ENCODE data around the gene KRT36.

Gene KRT36

DNA sequence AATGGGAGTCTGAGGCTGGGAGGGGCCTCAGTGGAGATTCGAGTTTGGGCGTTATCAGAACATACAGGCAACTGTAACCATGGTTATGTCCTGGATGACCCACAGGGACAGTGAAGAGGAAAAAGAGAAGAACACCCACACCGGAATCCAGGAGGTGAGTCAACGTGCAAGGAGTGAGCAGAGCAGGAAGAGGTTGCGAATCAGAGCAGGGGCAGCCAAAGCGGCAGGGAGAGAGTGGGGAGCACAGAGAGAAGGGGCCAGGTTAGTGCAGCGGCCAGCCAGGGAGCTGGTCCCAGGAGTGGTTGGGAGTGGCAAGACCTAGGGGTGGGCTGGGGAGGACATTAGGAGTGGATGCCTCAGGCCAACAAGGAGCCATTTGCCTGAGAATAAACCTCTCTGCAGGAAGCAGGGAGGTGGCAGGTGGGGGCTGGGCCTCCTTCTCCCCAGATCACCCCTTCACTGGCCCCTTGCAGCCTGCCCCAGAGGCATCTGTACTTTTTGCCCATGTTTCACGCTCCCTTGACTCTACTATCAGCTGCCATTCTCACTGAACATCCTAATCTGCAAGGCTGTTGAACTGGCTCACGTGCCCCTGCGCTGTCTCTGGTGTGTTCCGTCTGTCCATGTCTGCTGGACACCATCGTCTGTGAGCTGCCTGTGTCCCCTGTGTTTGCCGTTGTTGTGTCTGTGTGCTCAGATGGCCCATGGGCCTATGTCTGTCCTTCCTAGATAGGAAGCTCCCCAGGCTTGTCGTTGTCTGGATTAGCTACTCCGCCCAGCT lies 10.6 kb upstream of the KRT36 start:
- no peak for DNase-seq

DNA sequence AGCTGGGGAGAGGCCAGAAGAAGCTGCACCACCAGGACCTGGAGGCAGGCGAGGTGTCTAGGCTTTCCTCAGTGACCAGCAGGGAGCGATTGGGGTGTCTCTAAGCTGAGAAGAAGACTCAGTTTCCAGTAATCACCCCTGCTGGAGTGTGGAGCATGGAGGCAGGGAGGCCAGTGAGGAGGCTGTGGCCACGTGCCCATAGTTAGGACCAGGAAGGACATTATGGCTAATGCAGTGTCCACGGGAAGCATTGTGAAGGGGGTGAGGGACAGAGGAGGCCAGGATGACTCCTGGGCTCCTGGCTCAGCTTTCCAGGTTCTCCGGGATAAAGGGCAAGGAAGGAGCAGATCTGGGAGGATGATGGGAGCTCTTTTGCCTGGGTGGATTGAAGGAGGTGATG lies 10.0 kb upstream of the KRT36 start:
- no peak for DNase-seq

DNA sequence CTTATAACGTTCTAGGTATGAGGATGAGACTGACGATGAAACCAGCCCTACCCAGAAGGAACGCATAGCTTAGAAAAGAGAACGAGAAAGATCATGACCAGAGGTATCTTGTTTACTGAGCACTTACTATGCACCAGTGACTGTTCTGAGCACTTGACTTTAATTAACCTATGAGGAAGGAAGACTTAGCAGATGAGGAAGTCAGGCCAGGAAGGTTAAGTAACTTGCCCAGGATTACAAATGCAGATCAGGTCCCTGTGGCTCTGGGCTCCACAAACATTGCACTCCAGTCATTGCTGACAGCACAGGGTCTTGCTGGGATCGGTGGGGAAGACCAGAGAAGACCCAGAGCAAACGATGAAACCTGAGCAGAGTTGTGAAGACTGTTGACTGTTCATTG lies 8.6 kb upstream of the KRT36 start:
- no peak for DNase-seq

DNA sequence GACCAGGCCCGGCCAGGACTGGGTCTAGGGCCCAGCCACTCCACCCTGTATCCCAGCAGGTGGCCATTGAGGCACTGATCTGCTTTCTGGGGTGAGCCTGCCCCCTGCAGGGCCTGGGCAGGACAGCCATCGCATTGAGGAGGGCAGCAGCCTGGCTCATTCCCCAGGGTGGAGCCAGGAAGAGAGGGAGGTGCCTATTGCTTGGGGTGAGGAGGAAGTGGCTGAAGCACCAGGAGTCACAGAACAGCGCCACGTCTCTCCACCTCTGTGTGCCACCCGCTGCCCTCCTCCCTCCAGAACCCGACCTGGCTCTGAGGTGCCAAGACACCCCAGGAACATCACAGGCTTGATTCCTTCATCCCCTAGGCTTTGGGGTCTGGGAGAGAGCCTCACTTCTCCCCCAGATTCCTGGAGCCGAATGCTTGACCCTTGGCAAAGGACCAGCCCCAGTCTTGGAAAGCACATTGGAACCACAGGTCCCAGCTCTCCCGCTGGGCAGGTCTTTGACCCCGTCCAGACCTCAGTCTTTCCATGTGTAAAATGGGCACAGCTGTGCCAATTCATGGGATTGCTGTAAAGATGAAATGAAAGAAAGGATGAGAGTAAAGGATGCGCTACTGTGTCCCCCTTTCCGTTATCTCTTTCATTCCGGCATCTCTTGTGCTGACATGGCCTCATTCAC lies 7.2 kb upstream of the KRT36 start:
- peak; percentile 30 for DNase-seq

DNA sequence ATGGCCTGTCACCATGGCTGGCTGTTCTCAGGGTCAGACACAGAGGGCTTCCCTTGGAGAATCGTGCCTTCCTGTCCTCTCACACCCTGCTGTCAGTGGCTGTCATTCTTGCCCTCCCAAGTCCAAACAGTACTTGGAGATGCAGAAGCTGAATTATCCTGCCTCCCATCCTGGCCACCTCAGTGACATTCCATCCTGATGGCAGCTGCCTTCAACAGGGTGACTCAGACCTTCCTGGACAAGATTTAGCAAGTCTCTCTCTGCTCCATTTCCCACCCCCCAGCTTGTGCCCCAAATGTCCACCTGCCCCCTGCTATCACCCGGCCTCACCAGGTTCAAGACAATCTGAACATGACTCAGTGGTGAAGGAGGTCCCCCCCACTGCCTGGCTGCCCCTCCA lies 4.8 kb upstream of the KRT36 start:
- no peak for DNase-seq

DNA sequence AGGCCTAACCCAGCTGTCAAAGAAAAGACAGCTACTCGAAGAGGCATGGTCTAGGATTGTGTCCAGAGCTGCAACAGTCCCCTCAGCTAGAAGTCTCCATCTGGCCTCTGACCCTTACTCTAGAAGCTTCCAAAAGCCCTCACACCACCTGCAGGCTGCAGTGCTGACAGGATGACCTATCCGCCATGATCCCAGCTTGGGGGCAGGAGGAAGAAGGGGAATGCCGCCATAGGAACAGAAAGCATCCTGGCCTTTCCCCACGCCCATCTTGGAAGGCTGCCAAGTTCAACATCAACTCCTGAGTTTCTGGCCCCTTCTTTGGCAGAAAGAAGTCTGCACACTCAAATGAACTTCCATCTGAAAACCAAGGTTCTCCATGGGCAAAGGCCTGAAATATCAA lies 3.1 kb upstream of the KRT36 start:
- DNase-seq, result no peak

DNA sequence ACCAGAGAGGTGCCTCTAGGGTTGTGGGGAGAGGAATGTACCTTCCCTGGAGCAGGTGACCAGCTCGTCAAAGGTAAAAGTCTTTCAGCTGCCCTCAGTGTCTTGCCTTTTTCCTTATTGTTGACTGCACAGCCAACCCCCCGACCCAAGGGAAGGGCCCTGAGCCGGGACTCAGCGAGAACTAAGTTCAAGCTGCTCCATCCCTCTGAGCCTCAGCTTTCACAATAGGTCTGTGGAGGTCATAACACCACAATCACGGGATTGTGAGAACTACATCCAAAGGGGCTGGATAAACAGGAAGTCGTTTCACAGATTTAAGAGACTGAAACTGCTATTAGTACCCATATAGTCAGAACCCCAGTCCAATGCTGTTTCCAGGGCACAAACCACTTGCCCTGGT lies 2.6 kb upstream of the KRT36 start:
- DNase-seq, result no peak

DNA sequence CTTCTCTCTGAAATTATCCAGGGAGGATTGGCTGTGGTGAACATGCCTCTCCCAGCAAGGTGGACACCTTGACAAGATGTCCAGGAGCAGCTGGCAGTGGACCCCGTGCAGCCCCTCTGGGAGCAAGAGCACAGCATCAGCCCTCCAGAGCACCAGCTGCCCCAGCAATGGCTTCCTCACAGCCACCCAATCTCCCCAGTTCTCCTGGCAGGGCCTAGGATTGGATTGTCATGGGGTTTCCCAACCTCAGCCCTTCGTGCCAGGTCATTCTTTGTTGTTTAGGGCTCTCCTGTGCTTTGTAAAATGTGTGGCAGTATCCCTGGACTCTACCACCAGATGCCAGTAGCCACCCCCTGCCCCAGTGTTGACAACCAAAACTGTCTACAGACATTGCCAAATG lies 1.8 kb upstream of the KRT36 start:
- no peak for DNase-seq

DNA sequence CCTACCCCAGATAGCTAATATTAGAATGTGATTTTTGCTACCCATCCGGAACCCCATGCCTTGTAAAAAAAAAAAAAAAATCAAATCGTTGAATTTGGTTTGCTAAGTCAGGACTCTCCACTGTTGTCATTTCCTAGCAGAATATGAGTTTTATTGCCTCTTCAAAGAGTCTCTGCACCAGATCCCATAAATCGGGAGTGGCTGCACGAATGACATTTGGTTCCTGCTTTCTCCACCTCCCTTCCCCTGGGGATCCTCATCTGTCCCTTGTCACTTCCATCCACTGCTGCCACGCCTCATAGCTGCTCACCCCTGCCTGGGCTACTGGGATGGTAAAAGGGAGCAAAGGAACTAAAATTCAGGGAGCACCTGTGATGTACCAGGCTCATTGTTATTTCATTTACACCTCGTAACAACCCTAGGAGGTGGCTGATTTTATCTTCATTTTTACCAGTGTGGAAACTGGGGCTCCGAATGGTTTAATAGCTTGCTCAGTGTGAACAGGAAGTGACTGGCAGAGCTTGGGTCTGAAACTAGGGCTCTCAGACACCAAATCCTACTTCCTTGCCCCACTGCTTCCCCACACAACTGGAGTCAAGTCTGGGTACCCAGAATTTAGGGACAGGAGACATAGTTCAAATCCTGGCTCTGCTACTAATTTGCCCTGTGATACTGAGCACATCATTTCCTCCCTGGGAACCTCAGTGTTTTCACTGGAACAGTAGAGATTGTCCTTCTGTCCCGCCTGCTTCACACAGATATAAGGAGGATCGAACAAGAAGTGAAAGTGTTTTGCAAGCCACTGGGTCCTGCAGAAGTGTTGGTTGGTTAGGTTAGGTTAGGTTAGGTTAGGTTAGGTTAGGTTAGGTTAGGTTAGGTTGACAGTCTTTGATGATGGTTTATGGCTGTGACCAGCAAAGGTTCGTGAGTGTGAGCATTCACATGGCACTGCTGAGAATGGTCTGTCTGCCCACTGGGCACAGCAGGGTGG lies 585 bp upstream of the KRT36 start:
- DNase-seq, result no peak

DNA sequence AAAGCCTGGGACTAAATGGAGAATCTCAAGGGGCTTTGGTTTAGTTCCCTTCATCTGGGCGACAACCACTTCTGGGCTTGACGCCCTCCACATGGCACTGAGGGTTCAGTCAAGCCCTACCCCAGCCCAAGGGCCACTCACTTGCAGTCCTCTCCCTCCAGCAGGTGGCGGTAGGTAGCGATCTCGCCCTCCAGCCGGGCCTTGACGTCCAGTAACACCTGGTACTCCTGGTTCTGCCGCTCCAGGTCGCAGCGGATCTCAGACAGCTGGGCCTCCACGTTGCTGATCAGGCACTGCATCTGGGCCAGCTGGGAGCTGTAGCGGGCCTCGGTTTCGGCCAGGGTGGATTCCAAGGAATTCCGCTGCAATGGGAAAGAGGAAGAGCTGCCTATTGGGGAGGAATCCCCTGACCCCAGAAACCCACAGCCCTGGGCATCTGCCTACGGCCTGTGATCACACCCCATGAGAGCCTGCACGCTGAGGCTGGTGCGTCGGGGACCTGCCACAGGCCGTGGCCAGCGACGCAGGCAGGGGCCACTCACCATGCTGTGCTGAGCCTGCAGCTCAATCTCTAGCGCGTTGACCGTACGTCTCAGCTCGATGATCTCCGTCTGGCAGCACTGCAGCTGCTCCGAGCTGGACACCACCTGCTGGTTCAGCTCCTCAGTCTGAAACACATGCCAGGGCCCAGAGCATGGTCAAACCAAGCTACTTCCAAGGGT lies 2.7 kb downstream of the KRT36 start:
- DNase-seq, result no peak

DNA sequence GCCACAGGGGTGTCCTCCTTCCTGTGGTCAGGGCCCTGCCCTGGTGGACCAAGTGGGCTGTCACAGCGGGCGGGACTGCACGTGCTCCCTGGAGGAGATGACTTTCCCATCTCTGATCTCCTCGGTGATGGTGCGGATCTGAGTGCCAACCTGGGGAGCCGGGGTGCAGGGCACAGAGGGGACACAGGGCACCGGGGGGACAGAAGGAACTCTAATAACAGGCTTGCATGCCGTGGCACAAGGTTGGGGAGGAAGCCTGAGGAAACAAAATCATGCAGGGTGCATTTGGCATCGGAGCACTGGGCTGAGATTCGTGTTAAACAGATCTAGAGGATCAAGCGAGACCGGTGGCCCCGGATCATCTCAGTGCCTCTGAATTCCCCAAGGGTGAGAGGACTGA lies 3.4 kb downstream of the KRT36 start:
- no peak for DNase-seq

DNA sequence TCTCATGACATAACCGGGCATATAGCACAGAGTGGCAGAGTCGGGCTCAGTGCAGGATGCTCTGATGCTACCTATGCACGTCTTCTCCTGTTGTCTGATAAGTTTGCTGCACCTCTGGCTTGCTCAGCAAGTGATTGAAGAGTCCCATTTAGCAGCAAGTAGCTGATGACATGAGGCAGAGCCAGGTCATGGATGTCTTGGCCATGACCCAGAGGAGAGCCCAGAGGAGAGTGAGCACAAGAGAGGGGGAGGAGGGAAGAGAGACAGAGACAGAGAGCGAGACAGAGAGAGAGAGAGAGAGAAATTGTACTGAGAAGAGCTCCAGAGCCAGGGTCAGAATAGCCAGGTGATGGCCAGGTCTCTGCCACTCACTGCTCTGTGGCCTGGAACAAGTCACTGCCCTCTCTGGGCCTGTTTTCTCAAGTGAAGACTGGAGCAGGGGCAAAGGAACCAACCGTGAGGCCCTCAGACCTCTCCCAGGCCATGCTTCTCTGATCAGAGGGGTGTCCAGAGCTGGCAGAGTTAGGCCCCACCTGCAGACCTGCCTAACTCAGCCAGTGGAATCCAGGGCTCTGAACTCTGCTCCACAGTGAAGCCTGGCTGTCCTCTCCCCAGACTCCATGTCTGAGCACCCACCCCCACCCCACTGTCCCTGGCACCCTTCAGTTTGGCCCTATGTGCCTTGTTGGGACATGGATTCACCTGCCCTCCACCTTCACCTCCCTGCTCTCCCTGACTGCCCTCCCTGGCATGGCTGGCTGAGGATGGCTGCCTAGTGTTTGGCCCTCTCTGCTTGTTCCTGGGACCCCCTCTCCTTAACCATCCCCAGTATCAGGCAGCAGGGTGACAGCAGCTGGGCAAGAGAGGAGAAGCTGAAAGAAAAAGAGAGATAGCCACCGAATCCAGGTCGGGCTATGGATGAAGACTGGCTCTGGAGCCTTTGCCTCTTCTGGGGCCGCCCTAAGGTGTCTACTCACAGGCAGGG lies 4.5 kb downstream of the KRT36 start:
- DNase-seq, result no peak

DNA sequence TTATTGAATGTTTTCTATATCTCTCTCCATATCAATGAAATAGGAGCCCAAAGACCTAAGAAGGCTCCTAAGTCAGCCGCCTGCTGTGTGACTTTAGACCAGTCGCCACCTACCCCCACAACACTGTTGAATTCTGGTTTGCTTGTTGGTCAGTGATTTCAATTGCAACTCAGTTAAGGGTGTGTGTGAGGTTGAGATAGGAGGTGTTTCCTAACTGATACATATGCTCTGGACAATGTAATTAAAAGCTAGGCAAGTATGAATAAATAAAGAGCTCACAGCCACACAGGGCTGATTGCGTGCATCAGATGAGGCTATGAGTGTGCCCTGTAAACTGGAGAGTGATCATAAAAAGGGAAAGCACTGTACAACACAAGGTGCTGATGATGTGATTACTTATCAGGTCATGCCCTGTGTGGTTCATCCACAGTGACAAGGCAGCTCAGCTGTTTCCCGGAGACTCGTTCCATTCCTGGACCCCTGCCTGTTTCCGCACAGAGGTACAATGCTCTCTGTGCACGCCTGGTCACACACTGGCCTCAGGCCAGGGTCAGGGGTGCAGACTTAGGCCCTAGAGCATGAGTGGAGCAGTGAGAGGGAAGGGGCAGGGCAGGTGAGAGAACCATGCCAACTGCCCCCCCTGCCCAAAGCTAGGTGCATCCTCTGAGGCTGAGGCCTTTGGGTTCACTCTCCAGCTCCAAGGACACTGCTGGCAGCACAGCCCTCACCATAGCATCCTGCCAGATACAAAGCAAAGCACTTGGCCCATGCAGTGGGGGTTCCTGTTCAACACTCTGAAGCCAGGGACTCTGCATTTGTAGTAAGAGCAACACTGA lies 5.5 kb downstream of the KRT36 start:
- DNase-seq, result no peak

DNA sequence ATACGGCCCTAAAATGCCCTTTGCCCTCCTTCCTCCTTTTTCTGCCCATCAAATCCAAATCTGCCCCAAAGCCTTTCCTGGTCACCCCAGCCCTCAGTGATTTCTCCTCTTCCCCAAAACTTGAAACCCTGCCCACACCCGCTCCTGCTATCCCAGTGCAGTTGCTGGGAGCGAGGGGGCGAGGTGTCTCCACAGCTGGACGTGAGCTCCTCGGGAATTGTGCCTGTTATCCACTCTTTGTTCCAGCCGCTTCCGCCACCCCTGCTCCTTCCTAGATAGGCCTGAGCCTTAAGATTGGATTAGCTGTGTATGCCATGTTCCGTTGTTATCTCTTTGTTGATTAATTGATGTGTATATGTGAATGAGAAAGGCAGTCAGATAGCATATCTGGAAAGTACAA lies 6.2 kb downstream of the KRT36 start:
- DNase-seq, result no peak

DNA sequence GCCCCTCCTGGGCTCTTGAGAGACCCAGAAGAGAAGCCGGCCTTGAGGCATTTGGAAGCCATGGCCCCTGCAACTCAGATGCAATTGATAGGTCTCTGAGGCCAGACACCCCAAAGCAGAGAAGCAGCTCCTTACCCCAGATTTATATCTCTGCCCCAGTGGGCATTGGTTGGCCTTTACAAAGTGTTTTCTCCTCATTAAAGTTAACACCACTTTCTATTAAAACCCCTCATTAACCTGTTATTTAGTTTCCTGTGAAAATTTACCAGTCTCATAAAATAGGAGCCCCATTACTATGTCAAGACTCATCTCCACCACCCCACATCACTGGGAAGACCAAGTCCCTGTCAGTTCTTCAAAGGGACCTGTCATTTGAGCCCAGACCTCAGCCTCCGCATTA lies 8.7 kb downstream of the KRT36 start, which contains the start of gene KRT35:
Gene KRT35 (minus strand): TSS at position 116 of the 400 bp plus-strand sequence. CDS start 54 bp downstream, at position 62.
- DNase-seq, result no peak

DNA sequence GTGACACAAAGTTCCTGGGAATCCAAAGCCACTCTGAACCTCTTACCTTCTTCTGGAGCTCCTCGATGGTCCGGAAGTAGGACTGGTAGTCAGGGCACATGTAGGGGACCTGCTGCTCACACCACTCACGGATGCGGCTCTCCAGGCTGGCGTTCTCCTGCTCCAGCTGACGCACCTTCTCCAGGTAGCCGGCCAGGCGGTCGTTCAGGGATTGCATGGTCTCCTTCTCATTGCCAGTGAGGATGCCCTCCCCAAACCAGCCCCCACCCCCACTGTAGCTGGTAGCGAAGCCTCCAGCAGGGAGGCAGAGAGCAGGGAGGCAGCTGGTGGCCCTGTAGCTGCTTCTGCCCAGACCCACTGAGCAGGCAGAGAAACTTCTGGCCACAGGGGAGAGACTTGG lies 9.1 kb downstream of the KRT36 start:
- no peak for DNase-seq

DNA sequence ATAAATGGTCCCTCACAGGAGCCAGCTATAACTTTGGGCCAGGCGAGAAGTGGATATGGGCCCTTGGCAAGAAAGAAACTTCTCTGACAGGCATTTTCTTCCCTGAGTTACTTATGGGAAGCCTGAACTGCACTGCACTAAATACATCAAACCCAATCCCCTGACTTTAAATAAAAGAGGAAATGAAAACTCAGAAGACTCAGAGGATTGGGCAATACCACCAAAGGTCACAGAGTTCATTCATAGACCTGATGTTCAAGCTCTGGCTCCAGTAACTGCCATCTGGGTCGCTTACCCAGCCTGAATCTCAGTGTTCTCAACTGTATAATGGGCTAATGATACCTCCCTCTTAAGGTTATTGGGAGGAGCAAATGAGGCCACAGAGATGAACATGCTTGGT lies 9.6 kb downstream of the KRT36 start:
- DNase-seq, result no peak

DNA sequence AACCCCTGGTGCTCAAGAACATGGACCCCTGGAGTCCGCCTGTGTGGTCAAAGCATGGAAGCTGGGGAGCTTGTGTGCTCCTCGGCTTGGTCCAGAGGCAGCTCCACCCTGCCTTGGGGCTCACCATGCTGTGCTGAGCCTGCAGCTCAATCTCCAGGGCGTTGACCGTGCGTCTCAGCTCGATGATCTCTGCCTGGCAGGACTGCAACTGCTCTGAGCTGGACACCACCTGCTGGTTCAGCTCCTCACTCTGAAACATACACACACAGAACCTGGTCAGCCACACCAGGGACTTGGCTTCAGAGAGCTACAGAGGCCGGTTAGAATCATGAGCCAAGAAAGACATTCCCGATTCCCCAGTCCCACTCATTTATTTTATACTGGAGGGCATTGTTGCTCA lies 11.5 kb downstream of the KRT36 start:
- no peak for DNase-seq

DNA sequence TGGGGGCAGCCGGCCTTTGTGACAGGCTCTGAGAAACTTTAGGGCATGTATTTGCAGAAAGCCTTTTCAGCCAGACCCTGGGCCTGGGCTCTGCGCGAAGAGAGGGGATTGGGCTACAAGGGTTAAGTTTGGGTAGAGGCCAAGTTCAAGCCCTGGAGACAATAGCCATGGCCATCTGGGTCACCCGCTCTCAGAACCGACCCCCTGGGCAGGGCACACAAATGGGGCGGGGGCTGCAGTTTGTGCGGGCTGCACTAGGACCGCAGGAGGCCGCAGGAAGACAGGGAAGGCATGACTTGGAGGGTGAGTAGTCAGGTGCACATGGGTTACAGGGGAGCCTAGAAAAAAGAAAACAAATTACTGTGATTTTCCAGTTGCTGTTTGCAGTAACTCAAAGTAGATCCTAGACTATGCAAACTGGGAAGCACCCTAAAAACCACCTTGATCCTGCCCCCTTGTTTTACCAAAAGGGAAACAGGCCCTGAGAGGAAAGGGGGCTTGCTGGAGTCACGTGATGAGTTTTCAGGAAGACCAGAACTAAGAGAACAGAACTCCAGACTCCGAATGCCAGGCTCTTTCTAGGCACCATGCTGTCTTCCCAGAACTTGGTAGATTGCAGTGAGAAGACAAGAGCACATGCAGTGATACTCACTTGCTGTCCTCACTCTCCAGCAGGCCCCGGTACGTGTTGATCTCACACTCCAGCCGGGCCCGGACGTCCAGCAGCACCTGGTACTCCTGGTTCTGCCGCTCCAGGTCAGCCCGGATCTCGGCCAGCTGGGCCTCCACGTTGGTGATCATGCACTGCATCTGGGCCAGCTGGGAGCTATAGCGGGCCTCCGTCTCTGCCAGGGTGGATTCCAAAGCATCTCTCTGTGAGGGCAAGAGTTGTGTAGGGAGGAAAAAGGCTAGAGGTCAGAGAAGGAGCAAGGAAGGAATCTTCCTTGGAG lies 12.6 kb downstream of the KRT36 start:
- DNase-seq, result no peak

Data from central memory CD4-positive, alpha-beta T cell (primary cell).